GM23248 (cell line): ENCODE data around the gene ELP6. TPM values are rescaled to one million over a fixed set of nuclear protein-coding genes. Genes with fewer than 3 reads are reported as not detected.
"Not testable (repeated sequence)": the region's sequence is repeated elsewhere in the genome, so short reads cannot be mapped to it uniquely, and the experiment has no call there.

ENCODE experiments used
- DNase-seq: peaks from one replicate; pipeline ENCODE4 v3.0.0-alpha.2; 2015
- H2AFZ ChIP-seq: fragments of 200-600 bp; sonication (generic); 2 replicates; pipeline ENCODE4 v1.6.1; 2016; ENCODE audit warnings: antibody characterized with exemption
- H3F3A ChIP-seq: fragments of 200-600 bp; sonication (generic); 2 replicates; pipeline ENCODE4 v1.6.1; 2016; ENCODE audit warnings: mild to moderate bottlenecking, antibody characterized with exemption, mixed run types; ENCODE audit not compliant: insufficient read depth
- H3K27ac ChIP-seq: fragments of 200-600 bp; sonication (generic); 2 replicates; pipeline ENCODE4 v1.5.1; 2016; ENCODE audit warnings: mild to moderate bottlenecking
- H3K27me3 ChIP-seq: fragments of 200-600 bp; sonication (generic); replicated peaks from 2 replicates; pipeline ENCODE4 v1.6.1; 2016; ENCODE audit warnings: mild to moderate bottlenecking; ENCODE audit not compliant: insufficient read depth
- H3K36me3 ChIP-seq: fragments of 200-600 bp; sonication (generic); 2 replicates; pipeline ENCODE4 v1.6.1; 2016; ENCODE audit warnings: low read depth, mild to moderate bottlenecking
- H3K4me1 ChIP-seq: fragments of 200-600 bp; sonication (generic); 2 replicates; pipeline ENCODE4 v1.6.1; 2016; ENCODE audit warnings: mild to moderate bottlenecking; ENCODE audit not compliant: insufficient read depth
- H3K4me2 ChIP-seq: fragments of 200-600 bp; sonication (generic); one replicate; pipeline ENCODE4 v1.6.1; 2016; ENCODE audit warnings: mild to moderate bottlenecking; ENCODE audit not compliant: unreplicated experiment
- H3K4me3 ChIP-seq: fragments of 200-600 bp; sonication (generic); 2 replicates; pipeline ENCODE4 v1.5.1; 2016; ENCODE audit warnings: mild to moderate bottlenecking
- H3K79me2 ChIP-seq: fragments of 200-600 bp; sonication (generic); 2 replicates; pipeline ENCODE4 v1.6.1; 2016; ENCODE audit warnings: mild to moderate bottlenecking; ENCODE audit not compliant: insufficient read depth
- H3K9ac ChIP-seq: fragments of 200-600 bp; sonication (generic); 2 replicates; pipeline ENCODE4 v1.6.1; 2016; ENCODE audit warnings: mild to moderate bottlenecking
- H3K9me2 ChIP-seq: fragments of 200-600 bp; sonication (generic); 2 replicates; pipeline ENCODE4 v1.6.1; 2016; ENCODE audit warnings: mixed run types, mild to moderate bottlenecking, moderate library complexity; ENCODE audit not compliant: insufficient read depth
- H3K9me3 ChIP-seq: fragments of 200-600 bp; sonication (generic); one replicate; pipeline ENCODE4 v1.6.1; 2017; ENCODE audit warnings: low read depth
- H4K20me1 ChIP-seq: fragments of 200-600 bp; sonication (generic); 2 replicates; pipeline ENCODE4 v1.6.0; 2016; ENCODE audit not compliant: insufficient read depth
- EZH2 ChIP-seq: fragments of 200-600 bp; sonication (generic); IDR thresholded peaks from 2 replicates; pipeline ENCODE4 v1.6.1; 2018; ENCODE audit warnings: antibody characterized with exemption, mild to moderate bottlenecking; ENCODE audit not compliant: insufficient read depth, poor library complexity, severe bottlenecking
- EZH2phosphoT487 ChIP-seq: fragments of 200-600 bp; sonication (generic); IDR thresholded peaks from 2 replicates; pipeline ENCODE4 v1.6.1; 2018; ENCODE audit warnings: antibody characterized with exemption, moderate library complexity, mild to moderate bottlenecking, low read depth; ENCODE audit not compliant: insufficient read depth
- WGBS, 2 experiments: methylation state at CpG; one replicate each; pipeline ENCODE4 v1.1.6; 2015 to 2017; ENCODE audit warnings: low lambda C conversion rate in 2 of 2, low coverage in 1 of 2; ENCODE audit errors: missing lambda C conversion rate in 2 of 2; 5-methylcytosine and 5-hydroxymethylcytosine counted together
- in situ Hi-C: fragments of 300-500 bp; cut with MboI; formaldehyde crosslinking; loops from 2 replicates; pipeline ENCODE4 v1.15.0; 2020
- polyA plus RNA-seq: library from polyadenylated mRNA; unstranded; fragments of >200 nt; fragmentation: Nextera tagmentation; extraction: Ambion mirVana; gene quantifications from 2 replicates; pipeline ENCODE4 v1.2.1, GENCODE V29; 2016
- total RNA-seq: library from RNA; depleted of rRNA; stranded (reverse); fragments of >200 nt; shearing (Covaris generic); gene quantifications from 2 replicates; pipeline ENCODE4 v1.2.3, GENCODE V29; 2014

The ELP6 gene
- total and polyA plus RNA-seq, 2 experiments from 2014 or later = 28.6 to 36.0 TPM

- no peak for DNase-seq
- no peak overlapping the region for H2AFZ ChIP-seq
- no peaks in the 10 kb centered on the region for H3K27me3 ChIP-seq
- no peak overlapping the region for H3K9ac ChIP-seq
- TF ChIP-seq EZH2phosphoT487 (no peak), EZH2 (no peak)
- H3K4me2 ChIP-seq = no peak overlapping the region
- H3F3A ChIP-seq = no peaks in the 10 kb centered on the region
- 95 to 96% methylated on average over 1 of the region's 1 CpG for WGBS, 2 experiments
- peaks cover 7% of the 10 kb centered on the region; the same call in 1 of the 2 replicates for H4K20me1 ChIP-seq
- H3K9me2 ChIP-seq = no peaks in the 10 kb centered on the region
- H3K9me3 ChIP-seq = no peaks in the 10 kb centered on the region
- no peaks in the 10 kb centered on the region for H3K36me3 ChIP-seq
- in situ Hi-C loops = no loop called here
- no peak overlapping the region for H3K4me3 ChIP-seq
- H3K27ac ChIP-seq = no peak overlapping the region
- no peaks in the 10 kb centered on the region for H3K4me1 ChIP-seq
- peaks cover 98% of the 10 kb centered on the region for H3K79me2 ChIP-seq
Measured at GRCh38 chr3:47464588-47464987, 48.9 kb downstream of the ELP6 start.

GRCh38 chr3:47459534-47460085, 53.9 kb downstream of the ELP6 start:
- in situ Hi-C loops, H3K36me3 ChIP-seq, H3K9me3 ChIP-seq, H3K9ac ChIP-seq, H3K4me1 ChIP-seq, H4K20me1 ChIP-seq, H3K9me2 ChIP-seq, H2AFZ ChIP-seq, H3K4me3 ChIP-seq, H3F3A ChIP-seq, DNase-seq, H3K4me2 ChIP-seq, H3K27me3 ChIP-seq, H3K27ac ChIP-seq: not testable (repeated sequence)
- WGBS, 2 experiments = 94 to 97% methylated on average over 9 of the region's 9 CpGs
- H3K79me2 ChIP-seq = peaks cover 97% of the 10 kb centered on the region

GRCh38 chr3:47456984-47457383, 56.5 kb downstream of the ELP6 start:
- H3K36me3 ChIP-seq = no peaks in the 10 kb centered on the region
- in situ Hi-C loops = no loop called here
- H4K20me1 ChIP-seq = no peaks in the 10 kb centered on the region
- no peaks in the 10 kb centered on the region for H3K9me2 ChIP-seq
- no peak overlapping the region for H3K4me2 ChIP-seq
- no peaks in the 10 kb centered on the region for H3F3A ChIP-seq
- H3K4me3 ChIP-seq = no peak overlapping the region
- DNase-seq = no peak
- H3K9me3 ChIP-seq = no peaks in the 10 kb centered on the region
- H3K79me2 ChIP-seq = peaks cover 97% of the 10 kb centered on the region
- no peak overlapping the region for H2AFZ ChIP-seq
- no peaks in the 10 kb centered on the region for H3K27me3 ChIP-seq
- TF ChIP-seq EZH2 = no peak
- no peak for TF ChIP-seq EZH2phosphoT487
- H3K27ac ChIP-seq = no peak overlapping the region
- H3K4me1 ChIP-seq = peaks cover 7% of the 10 kb centered on the region; the same call in 1 of the 2 replicates
- no peak overlapping the region for H3K9ac ChIP-seq

GRCh38 chr3:47455806-47456452, 57.6 kb downstream of the ELP6 start:
- H3K27me3 ChIP-seq = no peaks in the 10 kb centered on the region
- no peaks in the 10 kb centered on the region for H4K20me1 ChIP-seq
- TF ChIP-seq EZH2 (no peak), EZH2phosphoT487 (no peak)
- in situ Hi-C loops = no loop called here
- 72 to 86% methylated on average over 3 of the region's 3 CpGs for WGBS, 2 experiments
- H3K9ac ChIP-seq = no peak overlapping the region
- no peak overlapping the region for H2AFZ ChIP-seq
- H3K36me3 ChIP-seq = no peaks in the 10 kb centered on the region
- no peaks in the 10 kb centered on the region for H3K9me2 ChIP-seq
- no peak overlapping the region for H3K4me3 ChIP-seq
- H3F3A ChIP-seq = no peaks in the 10 kb centered on the region
- peaks cover 7% of the 10 kb centered on the region; the same call in 1 of the 2 replicates for H3K4me1 ChIP-seq
- peaks cover 93% of the 10 kb centered on the region for H3K79me2 ChIP-seq
- H3K27ac ChIP-seq = no peak overlapping the region
- no peak overlapping the region for H3K4me2 ChIP-seq
- DNase-seq = peak; percentile 53
- H3K9me3 ChIP-seq = no peaks in the 10 kb centered on the region
